ENCODE measurements around the gene OXTR. TPM values are rescaled to one million over a fixed set of nuclear protein-coding genes. Genes with fewer than 3 reads are reported as not detected.

OXTR gene
- polyA plus RNA-seq, 4 donors: 0.22 to 0.93 (median 0.39) TPM; not detected in 1

DNA sequence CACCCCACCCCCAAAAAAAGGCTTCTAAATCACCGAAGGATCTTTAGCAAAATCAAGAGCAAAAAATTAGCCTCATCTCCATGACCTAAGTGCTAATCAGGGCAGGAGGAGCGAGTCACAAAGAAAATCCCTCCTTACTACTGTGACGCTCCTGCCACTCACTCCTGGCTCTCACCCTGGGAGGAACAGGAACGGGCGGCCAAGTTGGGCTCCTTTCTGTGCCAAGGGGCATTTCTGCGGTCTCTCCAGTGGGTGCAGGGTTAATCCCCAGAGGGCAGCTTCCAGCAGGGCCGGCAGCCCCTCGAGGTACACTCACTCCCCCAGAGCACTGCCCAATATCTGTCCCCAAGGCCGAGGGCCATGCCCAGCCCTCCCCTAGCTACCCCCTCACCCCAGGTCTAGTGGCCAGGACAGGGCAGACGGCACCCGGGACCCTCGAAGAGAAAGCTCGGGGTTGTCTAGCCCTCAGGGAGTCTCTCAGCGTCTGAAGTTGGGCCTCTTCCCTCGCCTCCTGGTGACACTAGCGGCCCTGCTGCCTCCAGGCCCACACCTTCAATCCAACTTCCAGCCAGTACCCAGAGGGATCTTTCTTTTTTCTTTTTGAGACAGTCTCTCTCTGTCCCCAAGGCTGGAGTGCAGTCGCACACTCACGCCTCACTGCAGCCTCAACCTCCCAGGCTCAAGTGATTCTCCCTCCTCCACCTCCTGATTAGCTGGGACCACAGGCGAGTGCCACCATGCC, 35.1 kb downstream of the OXTR start:
- WGBS, 3 donors: 80 to 89% (median 86%) methylated on average over 19 of the region's 19 CpGs
- DNase-seq (no peak), FAIRE-seq (no peak)

DNA sequence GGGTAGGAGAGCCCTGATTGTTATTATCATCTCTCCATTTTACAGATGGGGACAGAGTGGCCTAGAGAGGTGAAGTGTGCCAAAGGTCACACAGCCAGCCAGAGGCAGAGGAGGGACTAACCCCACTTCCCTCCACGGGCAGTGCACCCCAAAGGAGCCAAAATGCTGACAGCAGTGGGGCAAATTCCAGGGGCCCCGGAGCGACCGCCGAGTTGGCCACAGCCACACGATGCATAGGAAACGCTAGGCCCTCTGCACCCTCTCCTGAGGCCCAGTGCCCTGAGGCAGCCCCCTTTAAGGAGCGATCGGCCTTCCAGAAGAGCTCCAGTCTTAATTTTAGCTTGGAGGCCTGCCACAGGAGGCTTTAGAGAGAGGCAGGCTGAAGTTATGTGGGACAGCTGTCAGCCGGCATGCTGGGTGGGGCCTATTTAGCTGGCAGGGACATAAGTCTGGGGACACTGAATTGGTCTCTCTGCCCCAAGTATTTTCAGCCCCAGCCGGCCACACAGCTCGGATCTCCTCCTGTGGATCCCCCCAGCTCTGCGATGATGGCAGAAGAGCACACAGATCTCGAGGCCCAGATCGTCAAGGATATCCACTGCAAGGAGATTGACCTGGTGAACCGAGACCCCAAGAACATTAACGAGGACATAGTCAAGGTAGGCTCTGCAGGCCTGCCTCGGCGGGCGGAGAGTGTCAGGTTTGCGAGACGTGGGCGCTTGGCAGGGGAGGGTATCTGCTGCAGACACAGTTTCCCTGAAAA, 35.9 kb downstream of the OXTR start, which contains the start of gene CAV3:
Gene CAV3 (plus strand): TSS at position 471 of the 763 bp plus-strand sequence. CDS start 75 bp downstream, at position 546.
- Histone ChIP-seq H3K36me3 (ENCODE audit: control insufficient read depth in 3 of 3, insufficient read depth in 2 of 3, low read depth in 1 of 3, low read length in 3 of 3) (no peaks in the 10 kb centered on the region), H3K27me3 (ENCODE audit: control insufficient read depth in 3 of 3, insufficient read depth in 3 of 3, low read length in 3 of 3) (no peaks in the 10 kb centered on the region), H3K4me3 (ENCODE audit: low read depth in 1 of 3, low read length in 3 of 3) (no peak within 1 kb of the TSS), H3K4me1 (ENCODE audit: control insufficient read depth in 3 of 3, insufficient read depth in 2 of 3, low read depth in 1 of 3, low read length in 2 of 3) (no peaks in the 10 kb centered on the region), H3K9me3 (ENCODE audit: control insufficient read depth in 2 of 2, insufficient read depth in 1 of 2, low read depth in 1 of 2, low read length in 1 of 2) (no peaks in the 10 kb centered on the region), H3K27ac (ENCODE audit: low read depth in 1 of 3, low read length in 2 of 3) (no peak within 1 kb of the TSS)
- FAIRE-seq (no peak), DNase-seq (no peak)
- WGBS, 3 donors: 73 to 80% (median 76%) methylated on average over 20 to 23 of the region's 23 CpGs

More for the DNA sequence above, 35.1 kb downstream of the OXTR start:
- Histone ChIP-seq H3K4me3 (ENCODE audit: low read depth in 1 of 3, low read length in 3 of 3) (no peak overlapping the region), H3K9me3 (ENCODE audit: control insufficient read depth in 2 of 2, insufficient read depth in 1 of 2, low read depth in 1 of 2, low read length in 1 of 2) (no peaks in the 10 kb centered on the region), H3K4me1 (ENCODE audit: control insufficient read depth in 3 of 3, insufficient read depth in 2 of 3, low read depth in 1 of 3, low read length in 2 of 3) (no peaks in the 10 kb centered on the region), H3K36me3 (ENCODE audit: control insufficient read depth in 3 of 3, insufficient read depth in 2 of 3, low read depth in 1 of 3, low read length in 3 of 3) (no peaks in the 10 kb centered on the region), H3K27ac (ENCODE audit: low read depth in 1 of 3, low read length in 2 of 3) (no peak overlapping the region), H3K27me3 (ENCODE audit: control insufficient read depth in 3 of 3, insufficient read depth in 3 of 3, low read length in 3 of 3) (no peaks in the 10 kb centered on the region)

DNA sequence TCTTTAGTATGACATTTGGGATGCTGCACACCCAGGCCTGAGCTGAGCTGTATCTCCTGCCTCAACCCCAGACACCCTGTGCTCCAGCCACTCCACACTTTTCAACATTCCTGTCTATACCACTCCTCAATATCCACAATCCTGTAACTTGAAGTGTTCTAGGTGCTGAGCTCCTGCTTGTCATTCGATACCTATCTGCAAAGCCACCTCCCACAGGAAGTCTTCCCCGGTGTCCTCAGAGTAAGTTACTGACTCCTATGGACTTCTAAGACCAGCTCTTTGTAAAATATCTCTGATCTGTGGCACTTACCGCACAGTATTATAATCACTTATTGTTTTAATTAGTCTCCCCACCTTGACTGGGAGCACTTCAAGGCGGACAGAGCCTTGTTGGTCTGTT, 37.0 kb downstream of the OXTR start:
- DNase-seq: no peak
- no peak overlapping the region for H3K4me3 ChIP-seq (ENCODE audit: low read depth in 1 of 3, low read length in 3 of 3)
- no peaks in the 10 kb centered on the region for H3K4me1 ChIP-seq (ENCODE audit: control insufficient read depth in 3 of 3, insufficient read depth in 2 of 3, low read depth in 1 of 3, low read length in 2 of 3)
- no peak overlapping the region for H3K27ac ChIP-seq (ENCODE audit: low read depth in 1 of 3, low read length in 2 of 3)
- H3K36me3 ChIP-seq (ENCODE audit: control insufficient read depth in 3 of 3, insufficient read depth in 2 of 3, low read depth in 1 of 3, low read length in 3 of 3): no peaks in the 10 kb centered on the region
- H3K9me3 ChIP-seq (ENCODE audit: control insufficient read depth in 2 of 2, insufficient read depth in 1 of 2, low read depth in 1 of 2, low read length in 1 of 2): no peaks in the 10 kb centered on the region
- no peaks in the 10 kb centered on the region for H3K27me3 ChIP-seq (ENCODE audit: control insufficient read depth in 3 of 3, insufficient read depth in 3 of 3, low read length in 3 of 3)
- FAIRE-seq: no peak
- WGBS, 3 donors: 65 to 85% (median 76%) methylated on average over 4 of the region's 4 CpGs

DNA sequence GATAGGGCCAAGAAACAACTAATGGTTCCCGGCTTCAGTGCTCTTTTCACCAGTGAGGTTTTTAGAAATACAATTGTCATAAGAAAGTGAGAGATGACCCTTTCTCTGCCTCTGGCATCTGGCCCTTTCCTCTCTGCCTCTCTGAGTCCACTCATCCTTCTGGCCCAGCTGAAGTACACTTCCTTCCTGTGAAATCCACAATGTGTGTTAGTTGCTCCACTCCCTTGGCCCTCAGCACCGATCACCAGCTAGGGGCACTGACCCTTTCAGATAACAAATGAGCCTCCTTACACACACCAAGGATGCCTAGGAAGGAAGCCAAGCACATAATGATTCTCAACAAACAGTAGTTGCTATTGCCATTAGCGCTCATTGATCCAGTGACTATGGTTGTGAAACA, 38.8 kb downstream of the OXTR start:
- 53 to 67% (median 62%) methylated on average over 3 of the region's 3 CpGs for WGBS, 3 donors
- no peaks in the 10 kb centered on the region for H3K4me1 ChIP-seq (ENCODE audit: control insufficient read depth in 3 of 3, insufficient read depth in 2 of 3, low read depth in 1 of 3, low read length in 2 of 3)
- no peak overlapping the region for H3K4me3 ChIP-seq (ENCODE audit: low read depth in 1 of 3, low read length in 3 of 3)
- H3K36me3 ChIP-seq (ENCODE audit: control insufficient read depth in 3 of 3, insufficient read depth in 2 of 3, low read depth in 1 of 3, low read length in 3 of 3): no peaks in the 10 kb centered on the region
- no peaks in the 10 kb centered on the region for H3K27me3 ChIP-seq (ENCODE audit: control insufficient read depth in 3 of 3, insufficient read depth in 3 of 3, low read length in 3 of 3)
- peaks cover 0 to 7% of the 10 kb centered on the region in 2 donors for H3K9me3 ChIP-seq (ENCODE audit: control insufficient read depth in 2 of 2, insufficient read depth in 1 of 2, low read depth in 1 of 2, low read length in 1 of 2)
- FAIRE-seq (no peak), DNase-seq (no peak)
- no peak overlapping the region for H3K27ac ChIP-seq (ENCODE audit: low read depth in 1 of 3, low read length in 2 of 3)

DNA sequence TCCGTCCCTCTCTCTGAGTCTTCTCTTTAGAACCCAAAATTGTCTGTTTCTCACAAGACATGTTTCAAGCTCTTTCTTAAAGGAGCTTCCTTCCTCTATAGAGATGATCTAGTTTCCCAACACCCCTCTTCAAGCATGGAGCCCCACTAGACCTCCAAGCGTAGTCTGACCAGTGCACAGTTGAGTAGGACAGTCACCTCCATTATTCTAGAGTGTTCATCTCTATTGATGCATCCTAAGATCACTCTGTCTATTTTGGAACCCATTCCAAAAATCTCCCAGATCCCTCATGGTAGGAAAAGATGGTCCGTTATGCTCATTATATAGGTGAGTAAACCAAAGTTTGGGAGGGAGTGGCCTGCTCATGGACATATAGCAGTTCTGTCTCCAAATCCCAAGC, 39.9 kb downstream of the OXTR start:
- peaks cover 0 to 7% of the 10 kb centered on the region in 2 donors for H3K9me3 ChIP-seq (ENCODE audit: control insufficient read depth in 2 of 2, insufficient read depth in 1 of 2, low read depth in 1 of 2, low read length in 1 of 2)
- H3K36me3 ChIP-seq (ENCODE audit: control insufficient read depth in 3 of 3, insufficient read depth in 2 of 3, low read depth in 1 of 3, low read length in 3 of 3): no peaks in the 10 kb centered on the region
- no peaks in the 10 kb centered on the region for H3K27me3 ChIP-seq (ENCODE audit: control insufficient read depth in 3 of 3, insufficient read depth in 3 of 3, low read length in 3 of 3)
- no peak for FAIRE-seq
- DNase-seq: no peak
- no peak overlapping the region for H3K27ac ChIP-seq (ENCODE audit: low read depth in 1 of 3, low read length in 2 of 3)
- no peaks in the 10 kb centered on the region for H3K4me1 ChIP-seq (ENCODE audit: control insufficient read depth in 3 of 3, insufficient read depth in 2 of 3, low read depth in 1 of 3, low read length in 2 of 3)
- WGBS, 3 donors: 89 to 94% (median 92%) methylated on average over 3 of the region's 3 CpGs
- H3K4me3 ChIP-seq (ENCODE audit: low read depth in 1 of 3, low read length in 3 of 3): no peak overlapping the region

DNA sequence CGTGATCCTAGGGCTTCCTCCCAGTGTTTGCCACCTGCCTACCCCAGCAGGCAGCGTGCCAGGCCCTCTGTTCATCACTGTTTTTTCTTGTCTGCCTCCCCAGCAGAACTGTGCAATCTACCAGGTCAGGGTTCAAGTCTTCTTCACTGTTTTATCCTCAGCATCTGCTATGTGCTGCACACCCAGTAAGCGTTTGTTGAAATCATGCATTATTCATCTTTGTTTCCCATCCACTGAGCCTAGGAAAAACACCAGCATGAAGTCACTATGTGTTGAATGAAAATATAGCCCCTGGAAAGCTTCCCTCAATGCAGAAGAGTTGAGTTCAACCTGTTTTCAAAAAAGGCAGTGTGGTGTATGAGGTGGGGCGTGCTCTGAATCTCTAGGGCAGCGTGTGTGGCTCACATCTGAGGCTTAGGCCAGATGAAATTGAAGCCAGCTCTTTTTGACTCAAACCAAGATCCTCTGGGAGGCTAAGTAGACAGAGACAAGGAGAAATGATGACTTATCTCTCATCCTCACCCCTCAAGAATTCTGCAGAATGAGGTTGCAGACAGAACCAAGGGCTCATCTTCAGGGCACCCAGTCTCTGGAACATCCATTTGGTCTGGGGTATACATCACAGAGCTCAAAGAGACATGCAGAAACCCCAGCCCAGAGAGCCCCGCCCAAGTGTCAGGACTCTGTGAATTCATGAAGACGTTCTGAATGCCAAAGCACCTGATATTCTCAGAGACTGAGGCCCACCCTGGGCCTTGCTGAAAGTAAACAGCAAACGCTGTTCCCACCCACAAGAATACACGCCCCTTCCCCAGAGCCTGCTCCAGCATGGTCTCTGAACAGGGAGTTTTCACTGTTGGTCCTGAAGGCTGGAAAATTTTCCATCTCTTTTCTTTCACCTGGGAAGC, 41.6 kb downstream of the OXTR start:
- no peaks in the 10 kb centered on the region for H3K27me3 ChIP-seq (ENCODE audit: control insufficient read depth in 3 of 3, insufficient read depth in 3 of 3, low read length in 3 of 3)
- no peak overlapping the region for H3K4me3 ChIP-seq (ENCODE audit: low read depth in 1 of 3, low read length in 3 of 3)
- H3K27ac ChIP-seq (ENCODE audit: low read depth in 1 of 3, low read length in 2 of 3): no peak overlapping the region
- H3K9me3 ChIP-seq (ENCODE audit: control insufficient read depth in 2 of 2, insufficient read depth in 1 of 2, low read depth in 1 of 2, low read length in 1 of 2): peaks cover 0 to 7% of the 10 kb centered on the region in 2 donors
- no peaks in the 10 kb centered on the region for H3K36me3 ChIP-seq (ENCODE audit: control insufficient read depth in 3 of 3, insufficient read depth in 2 of 3, low read depth in 1 of 3, low read length in 3 of 3)
- no peaks in the 10 kb centered on the region for H3K4me1 ChIP-seq (ENCODE audit: control insufficient read depth in 3 of 3, insufficient read depth in 2 of 3, low read depth in 1 of 3, low read length in 2 of 3)
- DNase-seq (no peak), FAIRE-seq (no peak)
- 66 to 80% (median 71%) methylated on average over 9 of the region's 9 CpGs for WGBS, 3 donors

DNA sequence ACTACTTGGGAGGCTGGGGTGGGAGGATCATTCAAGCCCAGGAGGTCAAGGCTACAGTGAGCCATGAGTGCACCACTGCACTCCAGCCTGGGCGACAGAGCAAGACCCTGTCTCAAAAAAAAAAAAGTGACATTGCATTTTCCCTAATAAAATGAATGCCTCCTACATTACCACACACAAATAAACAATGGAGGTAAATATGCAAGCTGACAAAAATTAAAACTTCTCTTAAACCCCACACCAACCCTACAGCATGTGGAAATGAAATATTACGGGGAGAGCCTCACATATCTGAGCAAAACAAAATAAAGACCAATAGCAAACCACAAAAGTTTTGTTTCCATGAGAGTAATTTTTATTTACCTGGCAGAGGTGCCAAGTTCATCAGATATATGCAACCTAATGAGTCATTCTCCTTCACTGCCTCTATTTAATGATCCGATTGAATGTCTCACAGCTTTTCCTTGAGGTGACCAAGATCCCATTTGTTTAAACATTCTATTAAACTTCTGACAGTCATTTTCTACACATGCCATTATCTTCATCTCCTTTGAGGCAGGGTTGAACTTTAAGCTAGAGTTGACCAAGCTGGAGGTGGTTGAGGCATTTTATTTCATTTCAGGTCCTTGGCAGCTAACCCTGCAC, 45.2 kb downstream of the OXTR start:
- no peak overlapping the region for H3K4me3 ChIP-seq (ENCODE audit: low read depth in 1 of 3, low read length in 3 of 3)
- FAIRE-seq (no peak), DNase-seq (no peak)
- H3K27me3 ChIP-seq (ENCODE audit: control insufficient read depth in 3 of 3, insufficient read depth in 3 of 3, low read length in 3 of 3): no peaks in the 10 kb centered on the region
- WGBS, 3 donors: 63 to 78% (median 64%) methylated on average over 3 of the region's 3 CpGs
- peaks cover 0 to 7% of the 10 kb centered on the region in 2 donors for H3K9me3 ChIP-seq (ENCODE audit: control insufficient read depth in 2 of 2, insufficient read depth in 1 of 2, low read depth in 1 of 2, low read length in 1 of 2)
- H3K36me3 ChIP-seq (ENCODE audit: control insufficient read depth in 3 of 3, insufficient read depth in 2 of 3, low read depth in 1 of 3, low read length in 3 of 3): no peaks in the 10 kb centered on the region
- H3K27ac ChIP-seq (ENCODE audit: low read depth in 1 of 3, low read length in 2 of 3): no peak overlapping the region
- H3K4me1 ChIP-seq (ENCODE audit: control insufficient read depth in 3 of 3, insufficient read depth in 2 of 3, low read depth in 1 of 3, low read length in 2 of 3): no peaks in the 10 kb centered on the region

DNA sequence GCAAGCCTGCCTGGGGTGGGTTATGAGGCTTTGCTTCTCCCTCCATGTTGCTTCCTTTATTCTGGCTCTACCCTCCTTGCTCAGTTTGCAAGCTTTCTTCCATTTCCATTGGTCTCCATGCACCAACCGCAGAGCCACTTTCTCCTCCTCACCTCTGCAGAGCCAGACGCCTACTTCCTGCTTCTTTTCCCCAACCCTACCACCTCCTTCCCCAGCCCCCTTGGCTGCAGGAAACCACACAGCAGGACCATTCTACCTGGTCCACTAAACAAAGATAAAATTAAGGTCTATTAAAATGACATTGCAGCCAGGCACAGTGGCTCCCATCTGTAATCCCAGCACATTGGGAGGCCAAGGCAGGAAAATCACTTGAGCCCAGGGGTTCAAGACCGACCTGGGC, 45.8 kb downstream of the OXTR start:
- no peak for DNase-seq
- FAIRE-seq: no peak
- H3K4me1 ChIP-seq (ENCODE audit: control insufficient read depth in 3 of 3, insufficient read depth in 2 of 3, low read depth in 1 of 3, low read length in 2 of 3): no peaks in the 10 kb centered on the region
- H3K4me3 ChIP-seq (ENCODE audit: low read depth in 1 of 3, low read length in 3 of 3): no peak overlapping the region
- H3K27me3 ChIP-seq (ENCODE audit: control insufficient read depth in 3 of 3, insufficient read depth in 3 of 3, low read length in 3 of 3): no peaks in the 10 kb centered on the region
- H3K9me3 ChIP-seq (ENCODE audit: control insufficient read depth in 2 of 2, insufficient read depth in 1 of 2, low read depth in 1 of 2, low read length in 1 of 2): peaks cover 0 to 7% of the 10 kb centered on the region in 2 donors
- no peak overlapping the region for H3K27ac ChIP-seq (ENCODE audit: low read depth in 1 of 3, low read length in 2 of 3)
- WGBS, 3 donors: 64 to 84% (median 67%) methylated on average over 3 of the region's 3 CpGs
- no peaks in the 10 kb centered on the region for H3K36me3 ChIP-seq (ENCODE audit: control insufficient read depth in 3 of 3, insufficient read depth in 2 of 3, low read depth in 1 of 3, low read length in 3 of 3)

All from small intestine (tissue), 7 donors.